HEK293T (cell line): Measurements from ENCODE around the gene NEK5.
"Not testable (repeated sequence)": the region's sequence is repeated elsewhere in the genome, so short reads cannot be mapped to it uniquely, and the experiment has no call there.

Experiments
- BHLHE40 ChIP-seq: fragments of 450-650 bp; IDR thresholded peaks from 2 replicates; pipeline ENCODE4 v1.6.1; 2016; ENCODE audit warnings: mild to moderate bottlenecking, moderate library complexity, borderline replicate concordance
- FOXA1 ChIP-seq: fragments of 450-650 bp; IDR thresholded peaks from 2 replicates; pipeline ENCODE4 v1.6.1; 2016; ENCODE audit warnings: mild to moderate bottlenecking
- FOXK2 ChIP-seq: fragments of 450-650 bp; IDR thresholded peaks from 2 replicates; pipeline ENCODE4 v1.6.1; 2016; ENCODE audit warnings: mild to moderate bottlenecking
- FOXM1 ChIP-seq: fragments of 450-650 bp; IDR thresholded peaks from 2 replicates; pipeline ENCODE4 v1.6.1; 2017; ENCODE audit warnings: mild to moderate bottlenecking, borderline replicate concordance
- L3MBTL2 ChIP-seq: fragments of 450-650 bp; conservative IDR thresholded peaks from 2 replicates; pipeline ENCODE4 v1.6.1; 2016; ENCODE audit warnings: mild to moderate bottlenecking

- TF ChIP-seq BHLHE40, FOXM1, L3MBTL2, FOXA1, FOXK2: not testable (repeated sequence)
These were observed 43.9 kb downstream of the NEK5 start for GRCh38 chr13:52084981-52085380.
